AG20443 (cell line): ENCODE data around the gene C9orf72.

ENCODE experiments used
- DNase-seq: peaks from one replicate; pipeline ENCODE4 v3.0.0; 2012; ENCODE audit warnings: low spot score, mixed read lengths

The C9orf72 gene

DNA sequence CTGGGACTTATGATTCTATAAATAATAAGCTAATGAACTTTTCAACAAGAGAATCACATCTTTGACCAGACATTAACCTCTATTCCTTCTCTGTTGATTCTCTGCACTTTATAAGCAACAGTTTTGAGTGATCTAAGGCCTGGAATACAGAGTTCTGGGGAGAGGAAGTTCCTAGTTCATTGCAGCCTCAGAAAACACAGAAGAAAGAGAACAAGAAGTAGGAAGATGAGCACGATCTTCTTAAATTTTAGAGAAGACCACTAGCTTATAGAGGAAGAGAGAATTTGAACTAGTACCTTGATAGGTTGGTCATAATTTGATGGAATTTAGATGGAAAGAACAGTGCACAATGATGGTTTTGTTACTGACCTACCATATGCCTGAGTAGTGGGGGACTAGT lies 8.5 kb upstream of the C9orf72 start:
- DNase-seq: no peak

DNA sequence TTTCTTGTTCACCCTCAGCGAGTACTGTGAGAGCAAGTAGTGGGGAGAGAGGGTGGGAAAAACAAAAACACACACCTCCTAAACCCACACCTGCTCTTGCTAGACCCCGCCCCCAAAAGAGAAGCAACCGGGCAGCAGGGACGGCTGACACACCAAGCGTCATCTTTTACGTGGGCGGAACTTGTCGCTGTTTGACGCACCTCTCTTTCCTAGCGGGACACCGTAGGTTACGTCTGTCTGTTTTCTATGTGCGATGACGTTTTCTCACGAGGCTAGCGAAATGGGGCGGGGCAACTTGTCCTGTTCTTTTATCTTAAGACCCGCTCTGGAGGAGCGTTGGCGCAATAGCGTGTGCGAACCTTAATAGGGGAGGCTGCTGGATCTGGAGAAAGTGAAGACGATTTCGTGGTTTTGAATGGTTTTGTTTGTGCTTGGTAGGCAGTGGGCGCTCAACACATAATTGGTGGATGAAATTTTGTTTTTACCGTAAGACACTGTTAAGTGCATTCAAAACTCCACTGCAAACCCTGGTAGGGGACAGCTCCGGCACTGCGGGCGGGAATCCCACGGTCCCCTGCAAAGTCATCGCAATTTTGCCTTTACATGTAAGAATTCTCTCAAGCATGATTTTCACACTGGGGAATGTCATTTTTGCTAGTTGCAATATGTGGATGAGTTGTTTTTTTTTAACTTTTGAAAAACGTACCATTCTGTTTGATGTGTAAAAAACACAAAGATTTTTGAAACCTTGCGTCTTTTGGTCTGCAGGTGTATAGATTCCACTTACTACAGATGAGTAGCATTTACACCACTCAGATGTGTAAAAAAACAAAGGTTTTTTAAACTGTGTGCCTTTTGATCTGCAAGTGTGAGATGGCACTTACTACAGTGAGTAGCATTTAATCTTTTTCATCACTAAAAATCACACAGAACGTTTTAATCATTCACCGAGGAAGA lies 631 bp upstream of the C9orf72 start:
- DNase-seq: peak; percentile 93

DNA sequence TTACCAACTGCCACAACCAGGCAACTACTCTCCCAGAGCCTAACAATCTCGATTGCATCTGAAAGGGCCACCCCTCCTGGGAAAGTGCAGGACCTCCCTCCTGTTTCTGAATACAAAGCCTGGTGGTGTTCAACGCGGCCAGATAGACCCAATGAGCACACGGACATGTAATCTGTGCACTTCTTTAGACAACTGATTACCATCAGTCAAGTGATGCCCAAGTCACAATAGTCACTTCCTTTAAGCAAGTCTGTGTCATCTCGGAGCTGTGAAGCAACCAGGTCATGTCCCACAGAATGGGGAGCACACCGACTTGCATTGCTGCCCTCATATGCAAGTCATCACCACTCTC lies 739 bp downstream of the C9orf72 start:
- DNase-seq: peak; percentile 41

DNA sequence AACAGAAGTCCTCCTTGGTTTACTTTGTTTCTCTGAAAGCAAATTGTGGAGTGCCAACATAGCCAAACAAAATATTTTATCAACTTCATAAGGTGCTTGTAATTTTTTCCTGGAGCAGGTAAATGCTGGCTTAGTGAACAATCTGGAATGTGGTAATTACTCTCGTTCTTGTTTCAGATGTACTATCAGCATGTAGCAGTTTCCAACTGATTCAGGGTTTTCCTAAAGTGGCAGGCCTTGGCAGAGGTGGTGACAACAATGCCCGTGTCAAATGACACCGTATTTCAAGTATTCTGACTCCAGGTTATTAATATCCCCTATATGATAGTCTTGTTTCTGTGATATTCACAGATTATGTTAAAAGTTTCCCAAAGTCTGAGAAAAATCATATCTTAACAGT lies 1.2 kb downstream of the C9orf72 start:
- DNase-seq: no peak

DNA sequence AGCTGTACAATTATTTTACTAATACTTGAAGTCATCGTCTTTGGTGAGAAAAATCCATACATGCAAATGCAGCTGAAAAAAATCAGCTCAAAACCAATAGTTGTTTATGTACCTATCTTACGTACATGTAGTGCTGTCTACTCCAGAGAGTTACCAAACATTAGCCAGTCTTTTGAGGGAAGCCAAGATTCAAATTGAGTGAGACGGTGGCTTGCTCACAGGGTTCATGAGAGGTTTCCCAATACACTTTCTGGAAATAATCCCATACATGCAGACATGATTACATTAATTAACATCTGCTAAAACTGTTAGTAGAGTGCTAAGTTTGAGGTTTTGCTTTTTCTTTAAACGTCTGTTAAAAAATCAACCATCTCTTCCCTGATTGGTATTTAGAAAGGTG lies 2.3 kb downstream of the C9orf72 start:
- DNase-seq: no peak

DNA sequence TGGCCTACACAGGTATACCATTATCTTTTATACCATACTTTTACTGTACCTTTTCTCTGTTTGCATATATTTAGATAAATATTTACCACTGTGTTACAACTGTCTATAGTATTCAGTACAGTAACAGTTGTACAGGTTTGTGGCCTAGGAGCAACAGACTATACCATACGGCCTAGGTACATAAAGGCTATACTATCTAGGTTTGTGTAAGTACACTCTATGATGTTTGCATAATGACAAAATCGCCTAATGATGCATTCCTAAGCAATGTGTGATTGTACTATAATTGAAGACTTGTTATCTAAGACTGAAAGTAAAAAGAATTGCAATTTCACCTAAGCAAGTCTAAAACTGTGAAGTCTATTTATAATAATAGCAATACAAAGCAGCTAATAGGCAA lies 3.9 kb downstream of the C9orf72 start:
- no peak for DNase-seq

DNA sequence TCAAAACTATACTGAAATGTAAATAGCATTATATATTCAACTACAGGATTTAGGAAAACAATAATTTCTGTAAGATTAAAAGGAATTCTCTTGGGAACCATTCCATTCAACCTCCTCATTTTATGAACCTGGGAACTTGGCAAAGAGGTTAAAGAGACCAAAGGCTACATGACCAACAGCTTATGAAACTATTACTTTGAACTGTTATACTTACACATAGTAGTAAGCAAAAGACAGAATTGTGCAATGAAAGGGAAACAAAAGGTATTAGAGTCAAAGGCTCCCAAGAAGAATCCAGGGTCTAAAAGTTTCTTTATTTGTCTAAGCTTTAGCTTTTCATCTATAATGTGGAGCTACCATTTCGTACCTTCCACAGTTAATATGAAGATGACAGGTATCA lies 7.2 kb downstream of the C9orf72 start:
- DNase-seq: no peak

DNA sequence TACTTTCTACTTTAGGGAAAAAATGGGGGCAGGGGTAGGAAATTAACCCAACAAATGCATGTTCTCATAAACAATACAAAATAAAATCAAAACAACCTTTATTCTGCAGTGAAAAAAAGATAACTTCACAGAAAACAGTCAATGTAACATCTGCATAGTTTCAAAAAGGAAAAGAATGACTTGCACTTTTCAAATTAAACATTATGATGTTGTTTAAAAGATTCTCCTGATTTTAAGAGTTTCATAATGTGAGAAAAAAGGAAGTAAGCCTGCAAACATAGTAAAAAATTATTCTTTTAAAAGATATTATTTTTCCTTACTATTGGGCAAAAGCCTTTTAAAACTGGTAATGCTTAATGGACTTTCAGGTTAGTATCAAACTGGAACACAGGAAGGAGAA lies 7.6 kb downstream of the C9orf72 start:
- no peak for DNase-seq

DNA sequence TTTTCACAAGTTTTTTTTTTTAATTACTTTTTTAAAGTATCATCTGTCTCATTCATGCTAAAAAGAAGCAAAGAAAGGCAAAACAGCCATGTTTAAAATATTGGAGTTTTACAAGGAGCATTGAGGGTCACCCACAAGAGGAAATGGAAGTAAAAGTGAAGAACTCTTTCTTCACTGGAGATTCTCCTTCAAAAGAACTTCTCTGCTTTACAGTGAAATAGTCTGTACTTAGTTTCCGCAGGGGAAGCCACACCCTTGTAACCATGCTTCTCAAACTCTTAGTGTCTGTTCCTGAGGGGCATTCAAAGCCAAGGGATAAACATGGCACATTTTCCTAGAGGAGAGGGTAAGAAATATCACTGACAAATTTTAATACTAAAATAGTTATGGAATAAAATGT lies 8.6 kb downstream of the C9orf72 start:
- DNase-seq: no peak

DNA sequence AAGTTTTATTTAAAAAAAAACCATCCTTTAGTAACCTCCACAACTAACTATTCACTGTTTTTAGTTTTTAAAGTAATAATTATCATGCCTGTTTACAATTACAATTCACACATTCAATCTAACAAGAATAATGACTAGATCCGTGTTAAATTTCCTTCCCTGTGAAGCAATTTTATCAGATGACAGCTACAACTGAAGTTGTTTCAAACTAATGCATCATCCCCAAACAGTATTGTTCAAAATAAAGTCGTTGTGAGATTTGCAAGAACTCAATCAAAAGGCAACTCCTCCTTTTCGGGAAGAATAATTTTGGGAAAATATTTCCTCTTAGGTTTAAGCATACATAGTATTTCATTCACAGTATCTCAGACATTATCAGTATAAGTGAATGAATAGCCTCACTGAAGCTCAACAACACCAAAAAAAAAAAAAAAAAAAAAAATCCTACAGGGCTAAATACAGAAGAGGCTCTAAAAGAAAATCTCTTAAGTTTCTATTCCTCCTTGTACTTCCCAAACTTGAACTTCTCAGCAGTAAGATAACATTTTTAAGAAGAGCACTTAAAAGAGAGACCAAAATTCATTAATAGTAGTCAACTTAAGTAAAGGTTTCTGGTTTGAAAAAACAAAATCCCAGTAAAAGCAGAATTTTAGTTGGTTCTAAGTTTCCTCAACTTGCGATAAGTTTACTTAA lies 9.4 kb downstream of the C9orf72 start:
- no peak for DNase-seq

DNA sequence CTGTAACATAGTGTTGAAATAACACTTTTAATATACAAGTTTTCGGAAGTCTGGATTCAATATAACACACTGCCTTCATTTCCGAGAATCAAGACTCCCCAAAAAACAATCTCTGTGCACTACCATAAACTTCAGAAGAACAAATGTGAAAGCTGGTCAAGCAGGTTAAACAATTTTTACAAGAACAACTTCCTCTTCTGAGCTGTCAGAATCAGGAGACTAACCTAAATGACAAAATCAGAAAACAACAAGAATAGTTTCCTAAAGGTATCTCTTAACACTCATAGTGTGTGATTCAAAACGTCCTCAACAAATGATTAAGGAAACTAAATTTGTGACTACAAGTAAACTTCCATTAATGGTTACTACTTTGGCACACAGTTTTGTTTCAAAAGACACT lies 11.6 kb downstream of the C9orf72 start:
- DNase-seq: no peak

DNA sequence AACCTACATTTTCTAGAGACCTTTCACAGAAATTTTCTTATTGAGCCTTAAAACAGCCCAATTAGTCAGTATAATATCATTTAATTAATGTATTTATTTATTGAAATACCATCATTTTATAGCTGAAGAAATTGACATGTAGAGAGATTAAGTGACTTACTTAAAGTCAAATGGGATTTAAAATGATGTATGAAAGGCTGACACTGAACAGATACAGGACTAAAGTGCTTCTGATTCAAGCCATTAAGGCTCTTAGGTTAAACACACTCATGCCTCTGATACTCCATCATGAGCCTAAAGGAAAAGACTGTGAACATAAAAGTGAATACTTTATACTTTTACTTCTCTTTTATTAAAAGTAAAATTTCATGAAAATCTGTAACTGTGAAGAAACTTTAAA lies 12.8 kb downstream of the C9orf72 start:
- DNase-seq: no peak

DNA sequence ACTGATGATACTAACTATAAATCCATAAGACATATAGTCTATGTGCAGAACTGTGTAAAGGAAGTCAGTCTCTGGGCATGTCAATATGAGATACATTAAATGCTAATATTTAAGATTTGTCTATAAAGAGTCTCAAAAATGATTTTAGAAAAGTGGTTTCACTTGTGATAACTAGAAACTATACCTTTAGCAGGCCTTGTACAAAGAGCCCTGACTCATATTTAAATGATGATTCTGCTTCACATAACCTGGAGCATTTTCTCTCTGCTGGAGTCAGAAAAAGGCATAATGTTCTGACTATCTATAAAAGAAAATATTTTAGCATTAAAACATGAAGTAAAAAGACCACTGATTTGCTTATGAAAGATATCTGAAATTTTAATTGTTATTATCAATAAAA lies 15.0 kb downstream of the C9orf72 start:
- DNase-seq: no peak

DNA sequence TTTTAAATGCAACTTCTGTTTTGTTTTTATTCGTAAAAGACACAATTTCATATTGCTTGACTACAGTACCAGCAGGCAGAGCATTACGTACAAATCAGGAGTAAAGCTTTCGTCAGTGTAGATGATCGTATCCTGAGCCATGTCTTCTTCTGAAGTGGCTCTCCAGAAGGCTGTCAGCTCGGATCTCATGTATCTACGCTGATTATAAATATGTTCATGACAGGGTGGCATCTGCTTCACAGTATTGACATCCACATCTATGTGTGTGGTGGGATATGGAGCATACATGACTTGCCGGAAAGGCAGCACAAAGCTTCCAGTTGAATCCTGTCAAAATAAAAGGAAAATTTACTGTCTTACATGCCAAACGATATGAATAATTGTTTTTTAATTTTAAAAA lies 16.8 kb downstream of the C9orf72 start:
- no peak for DNase-seq

DNA sequence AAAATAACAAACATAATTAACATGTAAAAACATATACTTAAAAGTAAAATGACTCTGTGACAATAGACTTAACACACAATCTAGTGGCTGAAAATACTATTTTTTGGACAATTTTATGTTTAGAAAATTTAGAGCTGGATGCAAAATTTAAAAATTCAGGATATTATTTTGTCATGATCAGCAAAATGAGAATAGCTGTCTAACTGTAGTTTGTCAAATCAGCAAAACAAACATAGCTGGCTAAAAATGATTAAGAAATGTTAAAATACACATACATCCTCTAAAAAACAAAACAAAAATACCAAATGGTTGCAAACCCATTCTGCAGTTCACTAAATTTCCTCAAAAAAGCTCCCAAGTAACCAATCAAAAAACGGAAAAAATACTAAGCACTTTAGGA lies 18.6 kb downstream of the C9orf72 start:
- no peak for DNase-seq

DNA sequence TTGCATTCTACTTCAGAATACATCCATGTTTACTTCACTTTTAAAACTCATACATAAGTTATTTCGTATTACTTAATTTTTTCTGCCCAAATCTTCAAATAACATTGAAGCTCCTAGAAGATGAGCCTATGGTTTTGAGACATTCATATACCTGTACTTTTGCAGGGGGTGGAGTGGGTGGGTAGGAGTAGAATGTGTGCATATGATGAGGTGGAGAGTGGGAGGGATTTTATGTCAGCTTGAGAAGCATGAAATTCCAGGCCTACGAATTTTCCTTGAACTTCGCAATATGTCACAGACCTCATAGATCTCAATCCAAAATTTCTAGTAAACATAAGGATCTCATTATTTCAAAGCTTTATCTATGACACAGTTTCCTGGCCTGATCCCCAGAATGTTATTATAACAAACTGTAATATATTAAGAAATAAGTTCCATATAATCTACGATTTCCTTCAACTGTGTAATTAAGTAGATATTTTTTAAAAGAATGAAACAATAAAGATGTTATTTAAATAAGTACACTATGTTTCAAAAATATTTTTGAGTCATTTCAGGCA lies 24.0 kb downstream of the C9orf72 start:
- DNase-seq: peak; percentile 14

DNA sequence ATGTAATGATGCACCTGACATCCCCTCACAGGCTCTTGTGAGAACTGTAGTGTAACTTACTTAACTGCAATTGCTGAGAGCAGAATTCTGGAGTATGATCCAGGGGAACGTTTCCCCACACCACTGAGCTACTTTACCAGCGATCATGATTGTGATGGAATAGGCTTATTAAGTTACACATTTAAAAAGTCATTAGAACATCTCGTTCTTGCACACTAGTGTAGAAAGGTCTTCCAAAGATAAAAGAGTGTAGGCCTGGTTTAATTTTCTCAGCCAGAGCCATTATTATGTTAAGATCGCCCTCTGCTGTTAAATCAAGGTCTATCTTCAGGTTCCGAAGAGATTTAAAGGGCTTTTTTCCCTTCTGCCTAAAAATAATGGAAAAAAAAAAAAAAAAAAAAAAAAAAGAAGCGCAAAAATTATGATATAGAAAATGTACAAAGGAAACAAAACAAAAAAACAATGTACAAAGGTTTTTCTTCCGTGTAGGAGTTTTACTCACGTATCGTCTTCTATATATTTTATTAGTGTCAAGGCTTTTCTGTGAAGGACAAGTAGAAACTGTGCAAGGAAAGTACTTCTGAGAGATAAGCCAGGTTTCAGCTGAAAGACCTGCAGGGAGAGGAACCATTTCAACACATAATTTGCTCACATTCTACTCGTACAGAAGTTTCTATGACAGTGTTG lies 25.1 kb downstream of the C9orf72 start:
- DNase-seq: peak; percentile 44

DNA sequence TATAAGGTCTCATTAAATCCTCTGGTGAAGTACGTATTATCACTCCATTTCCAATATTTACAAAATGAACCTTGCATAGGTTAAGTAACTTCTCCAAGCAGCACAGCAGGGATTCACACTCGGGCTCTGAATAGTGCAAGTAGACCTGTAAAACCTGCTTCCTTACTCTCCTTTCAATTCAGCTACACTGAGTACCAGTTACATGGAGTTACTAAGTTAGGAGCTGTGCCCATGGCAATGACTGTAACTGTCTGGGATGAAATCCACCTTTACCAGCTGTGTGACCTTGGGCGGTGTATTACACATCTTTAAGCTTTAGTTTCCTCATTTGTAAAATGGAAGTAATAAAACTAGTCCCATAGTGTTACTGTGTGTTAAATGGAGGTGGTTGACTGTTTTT lies 27.8 kb downstream of the C9orf72 start:
- DNase-seq: no peak

DNA sequence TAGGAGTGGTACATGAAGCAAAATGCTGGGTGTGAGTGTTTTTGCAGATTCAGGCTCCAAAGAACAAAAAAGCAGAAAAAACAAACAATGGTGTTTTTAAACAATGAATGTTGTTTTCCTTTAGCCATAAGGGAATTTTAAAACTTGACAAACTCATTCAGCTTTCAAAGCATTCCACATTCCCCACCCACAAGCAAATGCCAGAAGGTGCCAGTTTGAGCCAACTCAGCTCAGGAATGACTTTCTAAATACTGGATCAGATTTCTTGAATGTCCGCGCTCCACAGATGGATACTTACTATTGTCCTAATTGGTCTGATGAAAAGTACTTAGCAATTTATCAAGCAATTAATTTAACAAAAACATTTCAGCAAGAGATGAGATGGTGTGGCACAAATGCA lies 30.8 kb downstream of the C9orf72 start:
- DNase-seq: peak; percentile 19

DNA sequence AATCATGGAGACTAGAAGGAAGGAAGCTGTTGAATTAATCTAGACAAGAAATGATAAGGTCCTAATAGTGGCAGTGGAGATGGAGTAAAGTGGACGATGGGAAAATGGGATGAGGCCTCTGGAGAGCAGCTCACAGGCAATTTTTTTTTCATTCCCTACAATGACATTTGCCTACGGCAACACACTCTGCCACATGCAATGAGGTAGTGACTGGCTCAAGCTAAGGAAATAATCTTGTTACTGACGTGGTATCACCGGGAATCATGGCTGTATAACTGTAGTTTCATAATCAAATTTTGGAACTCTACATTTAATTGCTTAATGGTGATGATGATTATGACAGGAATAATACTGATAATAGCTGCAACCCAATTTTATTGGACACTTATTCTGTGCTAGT lies 31.5 kb downstream of the C9orf72 start:
- DNase-seq: no peak

DNA sequence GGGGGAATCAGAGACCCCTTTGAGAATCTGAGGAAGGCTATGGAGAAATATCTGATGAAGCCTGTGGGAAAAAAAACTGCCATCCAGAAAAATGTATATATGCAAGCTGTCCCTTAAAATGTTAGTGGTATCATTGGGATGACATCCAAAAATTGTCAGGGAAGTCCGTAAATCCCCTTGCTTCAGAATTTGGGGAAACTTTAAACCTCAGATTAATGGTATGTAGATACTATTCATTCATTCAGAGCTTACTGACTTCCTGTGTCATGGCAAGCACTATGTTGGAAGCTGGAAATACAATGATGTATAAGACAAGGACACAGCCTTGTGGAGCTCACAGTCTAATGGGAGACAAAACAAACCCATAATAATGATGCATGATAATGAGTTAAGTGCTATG lies 32.8 kb downstream of the C9orf72 start:
- no peak for DNase-seq
